K562 (cell line): ENCODE results near the gene KLHL20. TPM values are rescaled to one million over a fixed set of nuclear protein-coding genes. Genes with fewer than 3 reads are reported as not detected.
A peak's percentile ranks its signal among the peaks of the same experiment; 100 is the strongest.

Source experiments
- BHLHE40 ChIP-seq: IDR thresholded peaks from 2 replicates; pipeline ENCODE4 v1.6.1; 2011; ENCODE audit warnings: low read length, improper control_type of control experiment
- CAMTA2 ChIP-seq: fragments of 250-450 bp; sonication (Bioruptor Pico); conservative IDR thresholded peaks from 2 replicates; pipeline ENCODE4 v1.5.1; 2022
- COPS2 ChIP-seq: fragments of 450-650 bp; conservative IDR thresholded peaks from 2 replicates; pipeline ENCODE4 v1.6.1; 2016; ENCODE audit warnings: mild to moderate bottlenecking, moderate library complexity
- CREB1 ChIP-seq, 2 experiments: sonication (generic) in 1 of 2; formaldehyde crosslinking in 1 of 2; IDR thresholded peaks; 2 replicates each; pipeline versions ENCODE4 v1.6.1 to v1.8.0; 2012 to 2022; ENCODE audit warnings: inconsistent platforms in 1 of 2, mild to moderate bottlenecking in 1 of 2, missing genetic modification reagents in 1 of 2, moderate library complexity in 1 of 2
- EZH2 ChIP-seq: IDR thresholded peaks from 2 replicates; pipeline ENCODE4 v1.6.1; 2012; ENCODE audit warnings: low read depth, mild to moderate bottlenecking, inconsistent platforms, low read length, borderline replicate concordance
- HDGF ChIP-seq: fragments of 450-650 bp; IDR thresholded peaks from 2 replicates; pipeline ENCODE4 v1.6.1; 2016
- KAT2B ChIP-seq: IDR thresholded peaks from one replicate; pipeline ENCODE4 v1.6.1; 2012; ENCODE audit warnings: low read depth, mild to moderate bottlenecking, control low read depth, inconsistent platforms, low read length, moderate library complexity
- NBN ChIP-seq: fragments of 450-650 bp; IDR thresholded peaks from 2 replicates; pipeline ENCODE4 v1.6.1; 2016; ENCODE audit warnings: low read depth, mild to moderate bottlenecking
- NCOA6 ChIP-seq: fragments of 450-650 bp; IDR thresholded peaks from 2 replicates; pipeline ENCODE4 v1.6.1; 2017; ENCODE audit warnings: mild to moderate bottlenecking
- RFX5 ChIP-seq: IDR thresholded peaks from 2 replicates; pipeline ENCODE4 v1.6.1; 2011; ENCODE audit warnings: low read depth, mild to moderate bottlenecking, improper control_type of control experiment, low read length
- ZNF121 ChIP-seq: sonication (generic); formaldehyde crosslinking; conservative IDR thresholded peaks from 2 replicates; pipeline ENCODE4 v1.8.0; 2022; ENCODE audit warnings: missing genetic modification reagents
- polyA plus RNA-seq, 8 experiments: library from polyadenylated mRNA; depleted of rRNA in 4 of 8; stranded (reverse) in 5 of 8; unstranded in 3 of 8; fragments of >200 nt; fragmentation: Nextera tagmentation in 2 of 8; fragmentation: Illumina TruSeq in 1 of 8; extraction: Ambion mirVana in 2 of 8; extraction: Trizol in 1 of 8; gene quantifications; 2 replicates each; pipeline versions ENCODE4 v1.2.1 to v1.2.3, GENCODE V29; 2011 to 2014; ENCODE audit warnings: inconsistent platforms in 1 of 8, missing spikeins in 1 of 8
- total RNA-seq, 7 experiments: library from RNA; depleted of rRNA in 6 of 7; stranded (reverse); fragments of >200 nt in 6 of 7; fragmentation: Illumina TruSeq in 2 of 7; extraction: Trizol in 2 of 7; gene quantifications; 2 replicates each; pipeline versions ENCODE4 v1.2.1 to v1.2.3, GENCODE V29; 2011 to 2021; ENCODE audit warnings: low replicate concordance in 1 of 7
- TF ChIP-seq, protein P1 (sequence below): fragments of 450-650 bp; IDR thresholded peaks from 2 replicates; pipeline ENCODE4 v1.6.1; 2016; ENCODE audit warnings: antibody characterized with exemption
- TF ChIP-seq, protein P2 (sequence below): IDR thresholded peaks from 2 replicates; pipeline ENCODE4 v1.6.1; 2016; ENCODE audit warnings: missing genetic modification characterization, missing compliant biosample characterization
- TF ChIP-seq, protein P3 (sequence below): sonication (generic); formaldehyde crosslinking; IDR thresholded peaks from 2 replicates; pipeline ENCODE4 v1.8.1; 2023; ENCODE audit warnings: mild to moderate bottlenecking, missing genetic modification reagents
- TF ChIP-seq, protein P4 (sequence below), 2 experiments: fragments of 450-650 bp in 1 of 2; IDR thresholded peaks; 2 replicates each; pipeline ENCODE4 v1.6.1; 2011 to 2017; ENCODE audit warnings: low read depth in 2 of 2, antibody characterized with exemption in 1 of 2, borderline replicate concordance in 1 of 2, low read length in 1 of 2, mild to moderate bottlenecking in 1 of 2, mixed read lengths in 1 of 2; ENCODE audit not compliant: control insufficient read depth in 1 of 2
- TF ChIP-seq, protein P5 (sequence below), 2 experiments: fragments of 450-650 bp in 1 of 2; sonication (generic) in 1 of 2; formaldehyde crosslinking; conservative IDR thresholded peaks; 2 replicates each; pipeline versions ENCODE4 v1.4.0 to v1.8.1; 2020 to 2022; ENCODE audit warnings: mild to moderate bottlenecking in 1 of 2, missing genetic modification reagents in 1 of 2

KLHL20 gene
- total and polyA plus RNA-seq, 9 of the 15 experiments (the other 6 are each of a cell fraction or from before 2014, with no cell fraction given) = 8.9 to 23.2 (median 16.8) TPM

DNA sequence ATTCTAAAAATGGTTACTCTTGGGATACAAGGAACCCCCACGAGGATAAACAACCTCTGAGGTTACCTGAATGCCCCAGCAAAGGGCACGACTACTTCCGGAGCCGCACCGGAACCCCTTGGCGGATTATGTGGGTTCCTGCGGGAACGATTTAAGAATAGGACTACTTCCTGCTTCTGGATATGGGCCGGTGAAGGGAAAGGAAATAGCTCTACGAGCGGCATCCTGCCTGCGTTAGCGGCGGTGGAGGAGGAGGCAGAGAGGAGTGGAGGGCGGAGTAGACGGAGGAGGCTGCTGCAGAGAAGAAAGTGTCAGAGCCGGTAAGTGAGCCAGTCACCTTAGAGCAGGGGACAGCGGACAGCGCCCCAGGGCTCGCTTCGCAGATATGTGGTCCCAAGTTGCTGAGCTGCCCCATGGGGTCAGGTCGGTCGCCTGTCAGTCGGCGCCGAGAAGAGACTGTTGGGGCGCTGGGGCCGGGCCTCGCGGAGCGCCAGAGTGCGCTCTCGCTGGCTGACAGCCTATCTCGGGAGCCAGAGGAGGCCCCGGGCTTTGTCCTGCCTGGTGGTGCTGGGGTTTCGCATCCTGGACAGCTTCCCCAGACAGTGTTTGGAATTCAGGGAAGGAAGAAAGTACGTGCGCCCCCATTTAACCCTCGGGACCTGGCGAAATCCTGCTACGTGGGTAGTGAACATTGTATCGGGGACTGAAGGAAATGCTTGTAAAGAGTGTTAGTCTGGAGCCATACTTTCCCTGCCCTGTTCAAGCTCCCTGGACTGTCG, at the start of gene KLHL20 (continued):
- TF ChIP-seq, protein P1, sequence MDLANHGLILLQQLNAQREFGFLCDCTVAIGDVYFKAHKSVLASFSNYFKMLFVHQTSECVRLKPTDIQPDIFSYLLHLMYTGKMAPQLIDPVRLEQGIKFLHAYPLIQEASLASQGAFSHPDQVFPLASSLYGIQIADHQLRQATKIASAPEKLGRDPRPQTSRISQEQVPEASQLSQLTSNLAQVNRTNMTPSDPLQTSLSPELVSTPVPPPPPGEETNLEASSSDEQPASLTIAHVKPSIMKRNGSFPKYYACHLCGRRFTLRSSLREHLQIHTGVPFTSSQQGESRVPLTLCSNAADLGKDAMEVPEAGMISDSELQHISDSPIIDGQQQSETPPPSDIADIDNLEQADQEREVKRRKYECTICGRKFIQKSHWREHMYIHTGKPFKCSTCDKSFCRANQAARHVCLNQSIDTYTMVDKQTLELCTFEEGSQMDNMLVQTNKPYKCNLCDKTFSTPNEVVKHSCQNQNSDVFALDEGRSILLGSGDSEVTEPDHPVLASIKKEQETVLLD = peak; percentile 69; the same call in 1 of the 2 replicates
- TF ChIP-seq CREB1 (IDR thresholded peaks at IDR 0.05) = peak; percentile 37; the same call in 1 of the 2 replicates
- peak; percentile 65 for TF ChIP-seq CREB1 (CRISPR knock-in tag; IDR thresholded peaks at IDR 0.05)
- no peak for TF ChIP-seq KAT2B
- TF ChIP-seq ZNF121 (CRISPR knock-in tag) = no peak
- TF ChIP-seq NCOA6 = no peak
- TF ChIP-seq, protein P2, sequence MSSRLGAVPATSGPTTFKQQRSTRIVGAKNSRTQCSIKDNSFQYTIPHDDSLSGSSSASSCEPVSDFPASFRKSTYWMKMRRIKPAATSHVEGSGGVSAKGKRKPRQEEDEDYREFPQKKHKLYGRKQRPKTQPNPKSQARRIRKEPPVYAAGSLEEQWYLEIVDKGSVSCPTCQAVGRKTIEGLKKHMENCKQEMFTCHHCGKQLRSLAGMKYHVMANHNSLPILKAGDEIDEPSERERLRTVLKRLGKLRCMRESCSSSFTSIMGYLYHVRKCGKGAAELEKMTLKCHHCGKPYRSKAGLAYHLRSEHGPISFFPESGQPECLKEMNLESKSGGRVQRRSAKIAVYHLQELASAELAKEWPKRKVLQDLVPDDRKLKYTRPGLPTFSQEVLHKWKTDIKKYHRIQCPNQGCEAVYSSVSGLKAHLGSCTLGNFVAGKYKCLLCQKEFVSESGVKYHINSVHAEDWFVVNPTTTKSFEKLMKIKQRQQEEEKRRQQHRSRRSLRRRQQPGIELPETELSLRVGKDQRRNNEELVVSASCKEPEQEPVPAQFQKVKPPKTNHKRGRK (tag) = no peak
- TF ChIP-seq RFX5 = no peak
- TF ChIP-seq, protein P3, sequence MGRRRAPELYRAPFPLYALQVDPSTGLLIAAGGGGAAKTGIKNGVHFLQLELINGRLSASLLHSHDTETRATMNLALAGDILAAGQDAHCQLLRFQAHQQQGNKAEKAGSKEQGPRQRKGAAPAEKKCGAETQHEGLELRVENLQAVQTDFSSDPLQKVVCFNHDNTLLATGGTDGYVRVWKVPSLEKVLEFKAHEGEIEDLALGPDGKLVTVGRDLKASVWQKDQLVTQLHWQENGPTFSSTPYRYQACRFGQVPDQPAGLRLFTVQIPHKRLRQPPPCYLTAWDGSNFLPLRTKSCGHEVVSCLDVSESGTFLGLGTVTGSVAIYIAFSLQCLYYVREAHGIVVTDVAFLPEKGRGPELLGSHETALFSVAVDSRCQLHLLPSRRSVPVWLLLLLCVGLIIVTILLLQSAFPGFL = no peak
- TF ChIP-seq COPS2 = no peak
- TF ChIP-seq EZH2 = no peak
- TF ChIP-seq HDGF = peak; percentile 52; the same call in 1 of the 2 replicates
- TF ChIP-seq, protein P4, sequence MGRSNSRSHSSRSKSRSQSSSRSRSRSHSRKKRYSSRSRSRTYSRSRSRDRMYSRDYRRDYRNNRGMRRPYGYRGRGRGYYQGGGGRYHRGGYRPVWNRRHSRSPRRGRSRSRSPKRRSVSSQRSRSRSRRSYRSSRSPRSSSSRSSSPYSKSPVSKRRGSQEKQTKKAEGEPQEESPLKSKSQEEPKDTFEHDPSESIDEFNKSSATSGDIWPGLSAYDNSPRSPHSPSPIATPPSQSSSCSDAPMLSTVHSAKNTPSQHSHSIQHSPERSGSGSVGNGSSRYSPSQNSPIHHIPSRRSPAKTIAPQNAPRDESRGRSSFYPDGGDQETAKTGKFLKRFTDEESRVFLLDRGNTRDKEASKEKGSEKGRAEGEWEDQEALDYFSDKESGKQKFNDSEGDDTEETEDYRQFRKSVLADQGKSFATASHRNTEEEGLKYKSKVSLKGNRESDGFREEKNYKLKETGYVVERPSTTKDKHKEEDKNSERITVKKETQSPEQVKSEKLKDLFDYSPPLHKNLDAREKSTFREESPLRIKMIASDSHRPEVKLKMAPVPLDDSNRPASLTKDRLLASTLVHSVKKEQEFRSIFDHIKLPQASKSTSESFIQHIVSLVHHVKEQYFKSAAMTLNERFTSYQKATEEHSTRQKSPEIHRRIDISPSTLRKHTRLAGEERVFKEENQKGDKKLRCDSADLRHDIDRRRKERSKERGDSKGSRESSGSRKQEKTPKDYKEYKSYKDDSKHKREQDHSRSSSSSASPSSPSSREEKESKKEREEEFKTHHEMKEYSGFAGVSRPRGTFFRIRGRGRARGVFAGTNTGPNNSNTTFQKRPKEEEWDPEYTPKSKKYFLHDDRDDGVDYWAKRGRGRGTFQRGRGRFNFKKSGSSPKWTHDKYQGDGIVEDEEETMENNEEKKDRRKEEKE (IDR thresholded peaks at IDR 0.05; ENCODE audit: borderline replicate concordance in 1 of 2, control insufficient read depth in 1 of 2, low read depth in 2 of 2, low read length in 1 of 2) = peak in 1 of 2 experiments; percentile 96; a peak in 3 of 4 replicates
- peak; percentile 98 for TF ChIP-seq NBN
- peak; percentile 56 for TF ChIP-seq BHLHE40
- no peak for TF ChIP-seq CAMTA2 (CRISPR knock-in tag)
- TF ChIP-seq, protein P5, sequence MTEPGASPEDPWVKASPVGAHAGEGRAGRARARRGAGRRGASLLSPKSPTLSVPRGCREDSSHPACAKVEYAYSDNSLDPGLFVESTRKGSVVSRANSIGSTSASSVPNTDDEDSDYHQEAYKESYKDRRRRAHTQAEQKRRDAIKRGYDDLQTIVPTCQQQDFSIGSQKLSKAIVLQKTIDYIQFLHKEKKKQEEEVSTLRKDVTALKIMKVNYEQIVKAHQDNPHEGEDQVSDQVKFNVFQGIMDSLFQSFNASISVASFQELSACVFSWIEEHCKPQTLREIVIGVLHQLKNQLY (CRISPR knock-in tag; conservative IDR thresholded peaks at IDR 0.05) = no peak
